ENCODE data around the gene TRAPPC11.

DNA sequence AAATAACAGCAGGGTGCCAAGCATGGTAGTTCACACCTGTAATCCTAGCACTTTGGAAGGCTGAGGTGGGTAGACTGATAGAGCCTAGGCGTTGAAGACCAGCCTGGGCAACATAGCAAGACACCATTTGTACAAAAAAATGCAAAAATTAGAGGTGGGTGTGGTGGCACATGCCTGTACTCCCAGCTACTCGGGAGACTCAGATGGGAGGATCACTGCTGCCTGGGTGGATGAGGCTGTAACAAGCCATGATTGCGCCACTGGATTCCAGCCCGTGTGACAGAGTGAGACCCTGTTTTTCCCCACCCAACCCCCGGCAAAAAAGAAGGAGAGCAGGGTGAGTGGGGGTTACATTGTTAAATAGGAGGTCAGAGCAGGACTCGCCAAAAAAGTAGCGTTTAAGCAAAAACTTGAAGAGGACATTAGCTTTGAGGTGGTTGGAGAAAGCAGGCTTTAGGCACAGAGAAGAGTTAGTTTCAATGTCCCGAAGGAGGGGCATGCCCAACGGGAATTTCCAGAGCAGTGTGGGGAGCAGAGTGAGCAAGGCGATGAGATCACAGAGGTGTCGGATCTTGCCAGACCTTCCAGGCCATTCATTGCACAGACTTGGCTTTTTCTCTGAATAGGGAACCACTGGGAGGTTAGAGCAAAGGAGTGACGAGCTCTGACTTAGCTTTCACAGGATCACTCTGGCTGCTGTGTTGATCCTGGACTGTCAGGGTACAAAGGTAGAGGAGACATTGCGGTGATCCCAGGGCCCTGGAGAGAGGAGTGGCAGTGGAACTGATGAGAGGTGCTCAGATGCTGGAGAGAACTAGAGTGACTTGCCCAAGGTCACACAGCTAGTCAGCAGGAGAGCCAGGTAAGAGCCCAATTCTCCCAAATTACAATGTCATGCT lies 70.6 kb downstream of the TRAPPC11 start:
- TF ChIP-seq, protein P1, sequence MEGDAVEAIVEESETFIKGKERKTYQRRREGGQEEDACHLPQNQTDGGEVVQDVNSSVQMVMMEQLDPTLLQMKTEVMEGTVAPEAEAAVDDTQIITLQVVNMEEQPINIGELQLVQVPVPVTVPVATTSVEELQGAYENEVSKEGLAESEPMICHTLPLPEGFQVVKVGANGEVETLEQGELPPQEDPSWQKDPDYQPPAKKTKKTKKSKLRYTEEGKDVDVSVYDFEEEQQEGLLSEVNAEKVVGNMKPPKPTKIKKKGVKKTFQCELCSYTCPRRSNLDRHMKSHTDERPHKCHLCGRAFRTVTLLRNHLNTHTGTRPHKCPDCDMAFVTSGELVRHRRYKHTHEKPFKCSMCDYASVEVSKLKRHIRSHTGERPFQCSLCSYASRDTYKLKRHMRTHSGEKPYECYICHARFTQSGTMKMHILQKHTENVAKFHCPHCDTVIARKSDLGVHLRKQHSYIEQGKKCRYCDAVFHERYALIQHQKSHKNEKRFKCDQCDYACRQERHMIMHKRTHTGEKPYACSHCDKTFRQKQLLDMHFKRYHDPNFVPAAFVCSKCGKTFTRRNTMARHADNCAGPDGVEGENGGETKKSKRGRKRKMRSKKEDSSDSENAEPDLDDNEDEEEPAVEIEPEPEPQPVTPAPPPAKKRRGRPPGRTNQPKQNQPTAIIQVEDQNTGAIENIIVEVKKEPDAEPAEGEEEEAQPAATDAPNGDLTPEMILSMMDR (IDR thresholded peaks at IDR 0.05; ENCODE audit: insufficient read depth, low read length, poor library complexity, severe bottlenecking), result no peak
- no peak for TF ChIP-seq EZH2phosphoT487 (conservative IDR thresholded peaks at IDR 0.05; ENCODE audit: low read length)

All from SU-DHL-6 (cell line).